ENCODE measurements around the gene ASB1.

DNA sequence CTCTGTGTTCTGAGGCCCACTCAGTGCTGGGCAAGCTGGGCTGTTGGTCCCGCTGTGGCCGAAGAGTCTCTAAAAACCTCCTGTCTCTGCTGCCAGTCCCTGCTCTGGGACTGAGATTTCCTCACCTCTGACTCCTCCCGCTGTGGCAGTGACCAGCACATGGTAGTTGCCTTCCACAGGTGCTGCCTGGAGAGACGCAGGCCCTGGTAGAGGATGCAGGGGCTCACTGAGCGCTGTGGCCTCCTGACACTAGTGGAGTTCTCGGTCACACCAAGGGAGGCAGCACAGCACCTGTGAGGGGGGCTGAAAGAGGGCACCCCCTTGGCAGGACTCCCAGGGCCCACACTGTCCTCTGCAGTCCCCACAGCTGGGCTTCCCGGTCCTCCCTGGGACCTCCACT is 3.8 kb upstream of the ASB1 start:
- TF ChIP-seq, protein P1, sequence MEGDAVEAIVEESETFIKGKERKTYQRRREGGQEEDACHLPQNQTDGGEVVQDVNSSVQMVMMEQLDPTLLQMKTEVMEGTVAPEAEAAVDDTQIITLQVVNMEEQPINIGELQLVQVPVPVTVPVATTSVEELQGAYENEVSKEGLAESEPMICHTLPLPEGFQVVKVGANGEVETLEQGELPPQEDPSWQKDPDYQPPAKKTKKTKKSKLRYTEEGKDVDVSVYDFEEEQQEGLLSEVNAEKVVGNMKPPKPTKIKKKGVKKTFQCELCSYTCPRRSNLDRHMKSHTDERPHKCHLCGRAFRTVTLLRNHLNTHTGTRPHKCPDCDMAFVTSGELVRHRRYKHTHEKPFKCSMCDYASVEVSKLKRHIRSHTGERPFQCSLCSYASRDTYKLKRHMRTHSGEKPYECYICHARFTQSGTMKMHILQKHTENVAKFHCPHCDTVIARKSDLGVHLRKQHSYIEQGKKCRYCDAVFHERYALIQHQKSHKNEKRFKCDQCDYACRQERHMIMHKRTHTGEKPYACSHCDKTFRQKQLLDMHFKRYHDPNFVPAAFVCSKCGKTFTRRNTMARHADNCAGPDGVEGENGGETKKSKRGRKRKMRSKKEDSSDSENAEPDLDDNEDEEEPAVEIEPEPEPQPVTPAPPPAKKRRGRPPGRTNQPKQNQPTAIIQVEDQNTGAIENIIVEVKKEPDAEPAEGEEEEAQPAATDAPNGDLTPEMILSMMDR (IDR thresholded peaks at IDR 0.05; ENCODE audit: low read length), result no peak
- no peak for TF ChIP-seq EZH2phosphoT487 (IDR thresholded peaks at IDR 0.05; ENCODE audit: low read length)

Data from MM.1S (cell line).